ENCODE measurements around the gene WASL.
"Not testable (repeated sequence)": the region's sequence is repeated elsewhere in the genome, so short reads cannot be mapped to it uniquely, and the experiment has no call there.

WASL gene

DNA sequence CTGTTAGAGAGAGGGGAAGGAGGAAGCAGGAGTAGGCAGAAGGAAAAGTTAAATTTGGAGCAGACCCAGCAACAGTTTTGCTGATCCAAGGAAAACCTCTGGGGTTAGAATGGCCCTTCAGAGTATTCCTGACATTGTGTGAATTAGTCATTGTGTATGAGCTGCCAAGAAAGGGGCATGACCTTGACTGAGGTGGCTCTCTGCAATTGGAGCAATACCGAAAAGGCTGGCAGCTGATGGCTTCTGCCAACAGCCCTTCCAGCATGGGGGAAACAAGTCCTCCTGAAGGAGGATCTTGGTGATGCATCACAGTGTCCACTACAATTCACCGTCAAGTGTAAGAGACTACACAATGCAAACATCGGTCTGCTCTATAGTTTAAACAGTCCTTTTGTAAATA is 20.6 kb upstream of the WASL start:
- DNase-seq (ENCODE audit: low read depth, low spot score): peak; percentile 45

DNA sequence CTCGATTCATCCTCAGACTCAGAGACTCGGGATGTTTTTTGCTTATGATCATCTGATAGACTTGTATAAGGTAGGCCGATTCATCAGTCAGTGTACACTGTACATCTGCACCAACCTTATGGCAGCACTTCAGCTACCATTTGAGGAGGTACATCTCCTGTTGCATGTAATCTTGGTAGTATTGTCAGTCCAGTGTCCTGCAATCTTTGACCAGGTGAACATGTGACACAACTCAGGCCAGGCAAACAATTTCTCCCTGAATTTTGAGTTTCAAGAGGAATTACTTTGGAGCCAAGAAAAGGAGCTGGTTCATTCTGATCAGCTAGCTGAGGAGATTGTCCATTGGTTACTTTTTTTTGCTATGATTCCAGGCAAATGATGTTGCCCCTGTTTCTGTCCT is 19.7 kb upstream of the WASL start:
- DNase-seq (ENCODE audit: low read depth, low spot score): no peak

DNA sequence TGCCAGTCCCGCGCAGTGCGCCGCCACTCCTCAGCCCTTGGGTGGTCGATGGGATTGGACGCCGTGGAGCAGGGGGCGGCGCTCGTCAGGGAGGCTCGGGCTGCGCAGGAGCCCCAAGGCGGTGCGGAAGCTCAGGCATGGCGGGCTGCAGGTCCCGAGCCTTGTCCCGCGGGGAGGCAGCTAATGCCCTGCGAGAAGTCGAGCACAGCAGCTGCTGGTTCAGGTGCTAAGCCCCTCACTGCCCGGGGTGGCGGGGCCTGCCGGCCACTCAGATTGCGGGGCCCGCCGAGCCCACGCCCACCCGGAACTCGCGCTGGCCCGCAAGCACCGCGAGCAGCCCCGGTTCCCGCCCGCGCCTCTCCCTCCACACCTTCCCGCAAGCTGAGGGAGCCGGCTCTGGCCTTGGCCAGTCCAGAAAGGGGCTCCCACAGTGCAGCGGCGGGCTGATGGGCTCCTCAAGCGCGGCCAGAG is 14.4 kb upstream of the WASL start:
- no peak for DNase-seq (ENCODE audit: low read depth, low spot score)

DNA sequence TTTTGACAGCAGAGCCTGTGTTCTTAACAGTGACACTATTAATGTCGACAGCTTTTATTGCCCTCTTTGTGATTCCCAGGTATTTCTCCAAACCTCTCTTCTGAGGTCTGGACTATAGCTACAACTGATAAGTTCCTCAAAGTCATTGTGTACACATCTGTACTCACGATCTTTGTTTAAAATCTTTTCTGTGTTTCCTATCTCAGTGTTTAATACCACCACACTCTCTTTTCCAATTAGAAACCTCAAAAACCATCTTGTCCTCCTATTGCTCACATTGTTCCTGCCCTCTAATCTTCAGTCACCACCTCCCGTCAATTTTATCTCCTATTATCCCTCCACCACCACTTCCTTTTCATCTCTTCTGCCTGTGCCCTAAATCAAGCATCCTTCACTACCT is 12.9 kb upstream of the WASL start:
- no peak for DNase-seq (ENCODE audit: low read depth, low spot score)

DNA sequence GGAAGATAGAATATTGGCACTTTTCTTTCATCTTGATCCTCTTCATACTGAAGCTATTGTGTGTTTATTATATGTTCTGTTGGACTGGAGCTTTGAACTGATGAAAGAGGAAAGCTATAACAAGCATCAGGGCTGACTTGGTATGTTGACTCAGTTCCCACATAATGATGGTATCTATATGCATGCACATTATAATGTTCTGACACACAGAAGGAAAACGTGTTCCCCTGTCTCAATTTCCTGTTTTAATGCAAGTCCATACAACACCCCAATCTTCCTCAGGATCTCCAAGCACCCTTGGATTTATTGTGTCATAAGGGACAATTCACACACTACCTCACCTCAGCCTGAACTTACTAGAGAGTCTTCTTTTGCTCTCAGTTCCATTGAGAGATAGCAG is 8.3 kb upstream of the WASL start:
- no peak for DNase-seq (ENCODE audit: low read depth, low spot score)

DNA sequence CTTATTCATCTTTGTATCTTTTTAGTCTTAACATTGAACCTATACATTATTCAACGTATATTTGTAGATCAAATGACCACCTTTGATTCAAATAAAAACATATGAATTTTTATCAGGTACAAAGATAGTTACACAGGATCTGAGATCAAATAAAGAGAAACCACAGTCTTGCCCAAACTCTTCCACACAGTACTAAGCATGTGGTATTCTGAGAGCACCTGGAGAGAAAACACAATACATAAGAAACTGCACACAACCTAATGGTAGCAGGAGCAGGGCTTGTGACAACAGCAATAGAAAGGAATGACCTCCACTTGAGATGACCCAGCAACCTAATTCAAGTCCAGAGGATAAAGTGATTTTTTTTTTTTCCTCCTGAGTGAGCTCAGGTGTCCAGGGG is 6.5 kb upstream of the WASL start:
- DNase-seq (ENCODE audit: low read depth, low spot score): no peak

DNA sequence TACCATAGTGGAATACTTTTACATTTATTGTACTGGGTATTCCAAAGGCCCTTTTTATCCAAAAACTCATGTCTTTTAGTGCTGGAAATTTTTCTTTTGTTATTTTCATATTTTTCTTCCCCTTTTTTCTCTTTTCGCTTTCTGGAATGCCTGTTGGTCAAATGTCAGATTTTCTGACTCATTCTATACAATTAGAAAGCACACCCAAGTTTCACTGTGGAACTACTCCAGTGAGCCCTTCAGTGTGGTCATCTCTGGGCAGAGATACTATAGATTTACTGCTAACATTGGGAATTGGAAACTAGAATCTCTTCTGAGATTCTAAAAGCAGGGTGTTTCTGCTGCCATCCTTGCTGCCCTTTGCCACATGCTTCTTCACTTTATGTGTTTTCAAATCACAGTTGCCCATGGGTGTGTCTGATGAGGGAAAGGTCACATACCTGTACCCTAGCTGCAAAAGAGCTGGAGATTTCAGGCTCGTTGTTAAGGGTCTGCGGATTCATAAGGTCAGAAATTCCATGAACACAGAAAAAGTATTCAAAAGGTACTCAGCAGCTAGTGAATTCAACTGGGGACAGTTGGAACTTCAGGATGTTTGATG is 5.6 kb upstream of the WASL start:
- no peak for DNase-seq (ENCODE audit: low read depth, low spot score)

DNA sequence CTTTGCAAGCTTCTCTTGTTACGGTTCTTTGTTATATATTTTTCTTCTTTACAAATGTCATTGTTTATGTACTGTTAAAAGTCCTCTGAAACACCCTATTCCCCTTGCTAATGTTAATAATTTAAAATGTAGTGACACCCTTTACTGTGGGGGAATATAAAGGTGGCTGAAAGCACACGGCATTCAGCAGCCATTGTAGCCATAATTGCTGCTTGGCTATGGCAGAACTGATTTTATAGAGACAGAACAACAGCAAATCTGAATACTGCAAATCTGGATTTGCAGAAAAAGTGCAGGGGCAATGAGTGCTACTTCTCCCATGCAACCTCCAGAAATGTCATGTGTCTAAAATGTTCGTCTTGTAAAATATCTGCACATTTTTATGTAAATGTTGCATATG is 3.7 kb upstream of the WASL start:
- DNase-seq (ENCODE audit: low read depth, low spot score): no peak

DNA sequence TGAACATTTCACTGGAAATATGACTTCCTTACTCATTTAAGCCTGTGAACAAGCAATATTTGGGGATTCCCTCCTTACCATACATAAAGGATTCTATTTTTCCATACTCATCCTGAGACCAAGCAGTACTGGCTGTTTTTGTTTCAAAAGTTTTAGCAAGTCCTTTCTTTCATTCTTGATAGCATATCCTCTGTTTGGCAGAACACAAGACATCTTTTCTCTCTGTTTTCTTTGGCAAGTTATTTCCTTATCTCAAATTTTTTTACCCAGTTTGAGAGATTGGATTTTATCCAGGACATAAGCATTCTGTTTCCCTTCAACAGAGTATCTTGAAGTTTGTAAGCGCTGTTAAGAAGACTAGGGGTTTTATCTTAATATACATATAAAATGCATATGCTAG is 3.0 kb upstream of the WASL start:
- no peak for DNase-seq (ENCODE audit: low read depth, low spot score)

DNA sequence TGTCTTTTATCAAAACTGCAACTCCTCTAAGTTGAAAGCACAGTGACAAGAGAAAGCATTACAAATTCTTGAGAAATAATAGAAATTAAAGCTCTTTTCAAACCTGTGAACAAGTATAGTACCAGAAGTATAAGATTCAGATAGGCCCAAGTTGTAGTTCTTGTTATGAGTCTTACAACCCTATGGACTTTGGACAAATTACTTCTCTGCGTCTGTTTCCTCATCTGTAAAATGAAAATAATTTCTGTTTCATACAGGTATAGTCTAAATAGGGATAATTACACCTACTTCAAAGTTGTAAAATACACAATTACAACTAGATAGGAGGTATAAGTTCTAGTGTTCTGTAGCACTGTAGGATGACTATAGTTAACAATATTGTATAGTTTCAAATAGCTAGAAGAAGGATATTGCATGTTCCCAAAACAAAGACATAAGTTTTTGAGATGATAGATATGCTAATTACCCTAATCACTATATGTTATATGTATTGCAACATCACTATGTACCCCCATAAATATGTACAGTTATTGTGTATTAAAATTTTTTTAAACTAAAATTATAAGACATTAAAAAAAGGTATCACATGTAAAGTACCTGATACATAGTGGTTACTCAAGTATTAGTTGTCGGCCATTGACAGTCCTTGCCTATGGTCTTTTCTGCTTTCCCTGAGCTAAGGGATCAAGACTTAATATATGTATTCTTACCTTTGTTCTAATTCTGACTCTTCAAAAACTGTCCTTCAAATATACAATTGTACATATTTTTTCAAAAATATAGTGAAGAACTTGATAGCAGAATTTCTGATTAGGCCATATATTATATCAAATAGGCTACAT is 1.8 kb upstream of the WASL start:
- no peak for DNase-seq (ENCODE audit: low read depth, low spot score)

DNA sequence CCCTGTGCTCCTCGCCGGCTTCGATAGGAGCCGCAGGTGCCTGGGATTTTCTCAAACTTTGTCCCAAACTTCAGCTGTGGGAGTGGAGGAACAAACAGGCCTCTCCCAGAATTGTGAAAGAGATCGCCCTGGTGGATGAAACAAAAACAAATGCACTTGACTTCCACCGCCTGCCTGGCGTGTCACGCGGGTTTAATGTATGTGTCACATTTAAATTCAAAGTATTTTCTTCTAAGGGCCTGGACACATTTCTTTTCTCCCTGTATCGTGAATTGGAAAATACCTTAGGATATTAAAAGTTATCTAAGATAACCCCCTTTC is 694 bp upstream of the WASL start:
- DNase-seq (ENCODE audit: low read depth, low spot score): peak; percentile 16

DNA sequence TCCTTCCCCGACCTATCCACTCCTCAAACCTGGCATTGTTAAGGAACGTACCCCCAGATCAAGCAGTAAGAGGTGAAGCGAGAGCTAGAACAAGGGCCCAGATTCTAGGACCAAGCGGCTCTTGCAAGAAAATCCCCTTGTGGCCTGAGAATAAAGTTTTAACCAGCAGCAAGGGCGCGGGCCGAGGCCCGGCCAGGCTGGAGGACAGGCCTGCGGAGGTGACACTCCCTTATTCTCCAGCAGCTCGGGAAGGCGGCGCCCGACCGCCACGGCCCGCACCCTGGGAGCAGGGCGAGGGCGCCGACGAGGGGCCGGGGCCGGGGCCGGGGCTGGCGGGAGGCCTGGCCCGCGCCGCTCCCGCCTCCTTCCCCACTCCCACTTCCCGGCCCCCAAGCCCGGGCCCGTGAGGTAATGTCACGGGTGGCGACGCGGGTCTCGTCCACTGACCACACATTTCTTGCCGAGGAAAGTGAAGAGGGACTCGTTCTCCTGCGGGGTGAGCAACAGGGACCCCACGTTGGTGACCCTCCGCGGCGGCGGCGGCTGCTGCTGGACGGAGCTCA is 551 bp downstream of the WASL start:
- DNase-seq (ENCODE audit: low read depth, low spot score): no peak

DNA sequence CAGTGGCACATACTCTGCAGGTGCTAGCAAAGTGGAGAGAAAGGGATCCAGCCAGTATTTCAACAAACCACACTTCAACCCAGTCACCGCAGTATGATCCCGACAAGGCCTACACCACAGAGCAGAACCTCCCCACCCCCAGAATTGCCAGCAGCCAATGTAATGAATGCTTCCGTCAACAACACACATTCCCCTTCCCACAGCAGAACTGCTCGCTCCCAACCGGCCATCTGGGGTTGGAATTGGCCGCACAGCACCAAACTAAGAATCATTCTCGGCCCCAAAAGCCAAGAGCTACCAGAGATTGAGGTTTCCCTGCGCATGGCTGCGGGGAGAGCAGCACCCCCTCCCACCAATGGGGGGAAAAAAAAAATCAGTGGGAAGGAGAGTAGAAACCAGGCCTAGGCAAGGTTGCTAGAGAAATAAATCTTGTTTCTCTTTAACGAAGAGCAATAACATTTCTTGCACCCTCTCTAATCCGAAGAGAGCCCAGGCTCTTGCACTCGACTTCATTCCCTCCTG is 1.1 kb downstream of the WASL start:
- no peak for DNase-seq (ENCODE audit: low read depth, low spot score)

DNA sequence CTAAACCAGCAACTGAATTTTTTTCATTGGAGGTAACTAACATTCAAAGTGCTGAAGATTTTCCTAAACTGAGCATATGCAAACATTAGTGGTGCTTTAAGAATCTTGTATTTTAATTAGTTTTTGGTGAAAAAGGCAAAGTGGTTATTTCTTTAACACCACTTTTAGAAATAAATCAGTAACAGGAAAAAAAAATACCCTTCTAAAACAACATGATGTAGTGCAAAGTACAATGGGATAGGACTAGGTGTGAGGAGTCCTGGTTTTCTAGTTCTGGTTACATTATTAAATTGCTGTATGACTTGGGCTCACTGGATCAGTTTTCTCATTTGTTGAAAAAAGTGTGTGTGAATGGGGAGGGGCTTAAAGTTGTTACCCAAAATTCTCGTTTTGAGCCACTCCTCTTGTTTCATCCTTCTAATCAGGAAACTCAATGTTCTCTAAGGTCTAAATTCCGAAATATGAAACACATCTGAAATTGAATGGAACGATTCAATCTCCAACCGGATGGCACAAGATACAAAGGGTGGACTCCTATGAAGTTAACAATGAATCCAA is 1.8 kb downstream of the WASL start:
- no peak for DNase-seq (ENCODE audit: low read depth, low spot score)

DNA sequence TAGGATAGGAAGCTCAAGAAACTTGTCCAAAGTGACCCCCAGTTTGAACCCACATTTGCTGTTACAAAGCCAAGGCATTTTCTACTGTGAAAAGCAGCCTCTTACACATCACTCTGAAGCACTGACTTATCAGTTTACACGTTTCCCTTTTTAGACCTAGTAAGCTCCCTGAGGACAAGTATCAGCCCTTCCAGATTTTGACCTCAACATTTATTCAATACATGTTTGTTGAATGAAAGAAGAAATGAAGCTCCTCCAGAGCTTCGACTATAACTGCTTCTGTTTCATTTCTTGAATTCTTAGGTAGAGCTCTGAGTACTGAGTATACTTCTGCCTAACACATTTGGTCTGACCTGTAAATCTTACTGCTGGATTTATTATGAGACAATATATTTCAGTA is 2.7 kb downstream of the WASL start:
- no peak for DNase-seq (ENCODE audit: low read depth, low spot score)

DNA sequence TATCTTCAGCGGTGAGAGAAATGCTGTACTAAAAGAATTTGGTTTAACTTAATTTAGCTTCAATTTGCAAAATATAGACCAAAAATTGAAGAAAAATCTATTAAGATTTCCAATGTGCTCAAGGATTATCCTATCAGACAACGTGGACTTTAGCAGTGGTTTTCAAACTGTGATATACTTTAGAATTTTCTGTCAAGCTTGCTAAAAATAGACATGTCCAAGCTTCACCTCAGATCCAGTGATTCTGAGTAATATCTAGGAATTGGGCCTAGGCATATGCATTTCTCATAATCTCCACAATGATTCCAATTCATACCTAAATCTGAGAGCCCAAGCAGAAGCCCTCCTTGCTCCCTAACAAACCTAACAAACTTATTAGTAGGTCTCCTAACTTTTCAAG is 3.4 kb downstream of the WASL start:
- DNase-seq (ENCODE audit: low read depth, low spot score): no peak

DNA sequence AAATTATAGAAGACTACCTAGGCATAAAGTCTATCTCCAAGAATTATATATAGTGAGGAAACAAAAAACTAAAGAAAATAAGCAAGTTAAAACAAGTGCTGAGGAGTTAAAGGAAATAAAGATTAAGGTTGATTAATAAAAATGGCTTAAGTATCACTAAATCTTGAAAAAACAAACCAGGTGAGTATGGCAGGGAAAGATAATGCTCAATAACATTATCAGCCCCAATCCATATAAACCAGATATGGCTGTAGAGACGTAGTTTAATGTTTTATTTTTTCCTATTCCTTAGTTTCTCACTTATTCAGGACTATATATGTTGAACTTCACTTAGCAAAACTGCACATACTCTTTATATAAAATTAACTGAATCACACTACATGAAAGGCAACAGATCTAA is 4.4 kb downstream of the WASL start:
- no peak for DNase-seq (ENCODE audit: low read depth, low spot score)

DNA sequence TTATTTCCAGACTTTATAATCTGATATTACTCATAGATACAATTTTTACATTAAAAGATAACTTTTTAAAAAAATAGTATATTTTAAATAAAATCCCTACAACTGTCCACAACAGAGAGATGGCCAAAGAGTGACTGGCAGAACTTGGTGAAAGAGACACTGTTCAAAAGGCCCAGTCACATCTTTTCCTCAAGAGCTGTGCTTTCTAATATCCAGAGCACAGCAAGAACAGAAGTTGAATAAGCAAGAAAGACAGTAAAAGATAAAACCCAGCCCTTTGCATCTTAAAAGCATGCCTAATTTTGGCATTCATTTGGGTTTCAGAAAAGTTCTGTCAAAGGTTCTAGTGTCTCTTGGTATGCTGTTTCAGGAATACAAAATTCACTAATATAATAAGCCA is 6.9 kb downstream of the WASL start:
- DNase-seq (ENCODE audit: low read depth, low spot score): no peak

DNA sequence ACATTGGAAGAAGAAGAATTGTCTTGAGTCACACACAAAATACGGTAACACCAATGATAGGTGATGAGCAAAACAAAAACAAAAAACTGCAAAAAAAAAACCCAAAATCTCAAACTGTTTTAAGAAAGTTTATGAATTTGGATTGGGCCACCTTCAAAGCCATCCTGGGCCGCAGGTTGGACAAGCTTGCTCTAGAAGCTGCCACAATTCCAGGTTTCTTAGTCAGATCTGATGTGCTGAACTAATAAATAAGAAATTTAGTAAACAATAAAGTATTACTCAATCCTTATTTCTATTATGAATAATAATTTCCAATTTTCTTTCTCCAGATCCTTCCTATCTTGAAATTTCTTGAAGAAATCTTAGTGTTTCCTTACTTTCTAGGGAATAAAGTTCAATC is 10.0 kb downstream of the WASL start:
- DNase-seq (ENCODE audit: low read depth, low spot score): no peak

DNA sequence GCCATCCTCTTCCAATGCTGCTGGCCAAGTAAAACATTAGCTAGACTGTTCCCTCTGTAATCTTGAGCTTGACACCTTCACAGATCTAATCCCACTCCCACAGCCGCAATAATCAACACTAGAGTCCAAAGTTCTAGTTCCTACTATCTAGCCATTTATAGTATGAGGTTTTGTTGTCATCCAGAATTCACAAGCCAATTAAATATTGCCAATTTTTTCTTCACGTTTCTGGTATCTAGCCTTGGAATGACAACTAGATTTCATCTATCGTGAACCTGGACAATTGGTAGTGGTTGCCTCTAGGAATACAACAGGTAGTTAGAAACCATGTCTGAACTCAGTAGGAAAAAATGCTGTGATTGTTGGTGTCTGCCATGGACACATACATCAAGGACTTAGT is 10.4 kb downstream of the WASL start:
- no peak for DNase-seq (ENCODE audit: low read depth, low spot score)

DNA sequence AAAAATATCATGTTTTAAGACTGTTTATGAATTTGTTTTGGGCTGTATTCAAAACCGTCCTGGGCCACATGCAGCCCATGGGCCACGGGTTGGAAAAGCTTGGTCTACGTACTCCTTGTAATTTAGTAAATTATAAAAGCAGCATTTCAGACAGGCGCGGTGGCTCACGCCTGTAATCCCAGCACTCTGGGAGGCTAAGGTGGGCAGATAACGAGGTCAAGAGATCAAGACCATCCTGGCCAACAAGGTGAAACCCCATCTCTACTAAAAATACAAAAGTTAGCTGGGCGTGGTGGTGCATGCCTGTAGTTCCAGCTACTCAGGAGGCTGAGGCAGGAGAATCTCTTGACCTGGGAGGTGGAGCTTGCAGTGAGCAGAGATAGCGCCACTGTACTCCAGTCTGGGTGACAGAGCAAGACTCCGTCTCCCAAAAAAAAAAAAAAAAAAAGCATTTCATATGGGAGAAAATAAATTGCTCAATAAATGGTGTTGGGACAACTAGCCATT is 11.6 kb downstream of the WASL start:
- DNase-seq (ENCODE audit: low read depth, low spot score): not testable (repeated sequence)

DNA sequence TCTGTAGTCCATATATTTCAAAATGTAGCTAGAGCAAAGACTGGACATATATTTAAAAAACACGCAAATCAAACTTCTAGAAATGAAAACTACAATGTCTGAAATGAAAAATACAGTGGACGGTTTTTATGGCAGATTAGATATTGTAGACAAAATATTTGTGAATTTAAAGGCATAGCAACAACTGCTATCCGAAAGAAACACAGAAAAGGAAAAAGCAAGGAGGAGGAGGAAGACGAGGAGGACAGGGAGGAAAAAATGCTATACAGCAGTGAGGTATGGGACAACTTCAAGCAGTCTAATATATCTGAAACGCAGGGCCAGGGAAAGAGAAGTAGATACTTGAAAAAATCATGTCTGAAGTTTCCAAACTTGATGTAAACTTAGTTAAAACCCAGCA is 13.3 kb downstream of the WASL start:
- no peak for DNase-seq (ENCODE audit: low read depth, low spot score)

DNA sequence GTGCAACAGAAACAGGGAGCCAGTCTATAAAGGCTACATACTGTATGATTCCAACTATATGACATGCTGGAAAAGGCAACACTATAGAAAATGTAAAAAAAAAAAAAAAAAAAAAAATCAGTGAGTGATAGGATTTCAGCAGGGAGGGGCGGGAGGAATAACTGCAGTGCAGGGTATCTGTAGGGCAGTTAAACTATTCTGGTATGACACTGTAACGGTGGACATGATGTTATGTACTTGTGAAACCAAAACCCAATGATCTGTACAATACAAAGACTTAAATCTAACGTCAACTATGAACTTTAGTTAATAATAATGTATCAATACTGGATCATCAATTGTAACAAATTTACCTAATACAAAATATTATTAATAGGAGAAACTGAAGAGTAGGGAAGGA is 14.3 kb downstream of the WASL start:
- DNase-seq (ENCODE audit: low read depth, low spot score): no peak
